Kidney capillary endothelial cell (primary cell): ENCODE measurements around the gene KCNJ15.
A peak's percentile ranks its signal among the peaks of the same experiment; 100 is the strongest.

Experiments used
- DNase-seq: peaks from one replicate; pipeline ENCODE4 v3.0.0-alpha.2; 2018; ENCODE audit warnings: low spot score

The KCNJ15 gene

GRCh38 chr21:38299671-38300070 lies 42.9 kb downstream of the KCNJ15 start:
- DNase-seq, result no peak

- no peak for DNase-seq
Measured at GRCh38 chr21:38300141-38300578, 43.4 kb downstream of the KCNJ15 start.

- DNase-seq, result no peak
Measured at GRCh38 chr21:38301321-38302214, 44.8 kb downstream of the KCNJ15 start.

GRCh38 chr21:38303300-38303699 lies 46.5 kb downstream of the KCNJ15 start:
- DNase-seq, result peak; percentile 67

GRCh38 chr21:38306433-38307141 lies 49.8 kb downstream of the KCNJ15 start:
- peak; percentile 83 for DNase-seq

GRCh38 chr21:38307771-38308531 lies 51.2 kb downstream of the KCNJ15 start:
- DNase-seq, result no peak

- DNase-seq, result no peak
Measured at GRCh38 chr21:38308532-38309119, 51.8 kb downstream of the KCNJ15 start.

- no peak for DNase-seq
Measured at GRCh38 chr21:38310646-38311485, 54.1 kb downstream of the KCNJ15 start.

- no peak for DNase-seq
Measured at GRCh38 chr21:38311765-38312164, 55.0 kb downstream of the KCNJ15 start.

GRCh38 chr21:38312822-38313221 lies 56.0 kb downstream of the KCNJ15 start:
- no peak for DNase-seq

GRCh38 chr21:38314558-38314957 lies 57.8 kb downstream of the KCNJ15 start:
- DNase-seq, result no peak

- no peak for DNase-seq
Measured at GRCh38 chr21:38315122-38315521, 58.3 kb downstream of the KCNJ15 start.

- DNase-seq, result no peak
Measured at GRCh38 chr21:38319781-38320180, 63.0 kb downstream of the KCNJ15 start.

GRCh38 chr21:38321568-38321967 lies 64.8 kb downstream of the KCNJ15 start:
- no peak for DNase-seq

- no peak for DNase-seq
Measured at GRCh38 chr21:38322311-38322950, 65.6 kb downstream of the KCNJ15 start.

- DNase-seq, result no peak
Measured at GRCh38 chr21:38323721-38324531, 67.1 kb downstream of the KCNJ15 start.

- DNase-seq, result no peak
Measured at GRCh38 chr21:38325216-38325615, 68.4 kb downstream of the KCNJ15 start.

GRCh38 chr21:38325731-38326420 lies 69.1 kb downstream of the KCNJ15 start:
- DNase-seq, result no peak

- no peak for DNase-seq
Measured at GRCh38 chr21:38326429-38326828, 69.6 kb downstream of the KCNJ15 start.
